ENCODE measurements around the gene PRR35. TPM values are rescaled to one million over a fixed set of nuclear protein-coding genes. Genes with fewer than 3 reads are reported as not detected.

Gene PRR35
- total RNA-seq, 1 donor from 2014 or later = not detected

GRCh38 chr16:582218-582613 lies 22.0 kb downstream of the PRR35 start:
- DNase-seq = no peak
- TF ChIP-seq CTCF (IDR thresholded peaks at IDR 0.05) = no peak

GRCh38 chr16:582614-583331 lies 22.6 kb downstream of the PRR35 start:
- Histone ChIP-seq H3K9me3 (no peaks in the 10 kb centered on the region), H3K4me3 (no peak overlapping the region), H3K27ac (no peak overlapping the region), H3K4me1 (peaks cover 15% of the 10 kb centered on the region), H3K27me3 (ENCODE audit: low read depth) (no peaks in the 10 kb centered on the region), H3K36me3 (peaks cover 11% of the 10 kb centered on the region)
- intact Hi-C loops (cut with DNase I) = no loop called here
- no peak for TF ChIP-seq CTCF (IDR thresholded peaks at IDR 0.05)
- no peak for ATAC-seq
- no peak for DNase-seq

More at GRCh38 chr16:582218-582613, 22.0 kb downstream of the PRR35 start:
- Histone ChIP-seq H3K9me3 (no peaks in the 10 kb centered on the region), H3K4me1 (peaks cover 10% of the 10 kb centered on the region), H3K36me3 (peaks cover 11% of the 10 kb centered on the region), H3K27ac (no peak overlapping the region), H3K27me3 (ENCODE audit: low read depth) (no peaks in the 10 kb centered on the region), H3K4me3 (no peak overlapping the region)
- intact Hi-C loops (cut with DNase I) = no loop called here
- ATAC-seq = no peak

- intact Hi-C loops (cut with DNase I) = no loop called here
- Histone ChIP-seq H3K4me3 (no peak overlapping the region), H3K9me3 (no peaks in the 10 kb centered on the region), H3K36me3 (peaks cover 11% of the 10 kb centered on the region), H3K4me1 (peaks cover 22% of the 10 kb centered on the region), H3K27me3 (ENCODE audit: low read depth) (no peaks in the 10 kb centered on the region), H3K27ac (no peak overlapping the region)
- ATAC-seq (no peak), DNase-seq (no peak)
- TF ChIP-seq CTCF (IDR thresholded peaks at IDR 0.05) = no peak
These were observed 23.2 kb downstream of the PRR35 start for GRCh38 chr16:583470-583814.

- H3K4me1 ChIP-seq = peaks cover 23% of the 10 kb centered on the region
- ATAC-seq (no peak), DNase-seq (no peak)
- peaks cover 11% of the 10 kb centered on the region for H3K36me3 ChIP-seq
- intact Hi-C loops (cut with DNase I) = no loop called here
- H3K27me3 ChIP-seq (ENCODE audit: low read depth) = no peaks in the 10 kb centered on the region
- H3K27ac ChIP-seq = no peak overlapping the region
- H3K9me3 ChIP-seq = no peaks in the 10 kb centered on the region
- no peak overlapping the region for H3K4me3 ChIP-seq
- TF ChIP-seq CTCF (IDR thresholded peaks at IDR 0.05) = no peak
These were observed 23.8 kb downstream of the PRR35 start for GRCh38 chr16:583815-584591.

GRCh38 chr16:585351-585750 lies 25.2 kb downstream of the PRR35 start:
- Histone ChIP-seq H3K9me3 (no peaks in the 10 kb centered on the region), H3K4me1 (peaks cover 23% of the 10 kb centered on the region), H3K27me3 (ENCODE audit: low read depth) (no peaks in the 10 kb centered on the region), H3K36me3 (peaks cover 11% of the 10 kb centered on the region), H3K4me3 (no peak overlapping the region), H3K27ac (no peak overlapping the region)
- DNase-seq (no peak), ATAC-seq (no peak)
- no peak for TF ChIP-seq CTCF (IDR thresholded peaks at IDR 0.05)
- intact Hi-C loops (cut with DNase I) = no loop called here

Data from lower lobe of right lung (tissue), 2 donors.